NCI-H82 (cell line): Measurements from ENCODE around the gene EHD1.

ENCODE experiments used
- DNase-seq: peaks from one replicate; lab custom pipeline; 2025; lab: John Stamatoyannopoulos, UW

Gene EHD1

DNA sequence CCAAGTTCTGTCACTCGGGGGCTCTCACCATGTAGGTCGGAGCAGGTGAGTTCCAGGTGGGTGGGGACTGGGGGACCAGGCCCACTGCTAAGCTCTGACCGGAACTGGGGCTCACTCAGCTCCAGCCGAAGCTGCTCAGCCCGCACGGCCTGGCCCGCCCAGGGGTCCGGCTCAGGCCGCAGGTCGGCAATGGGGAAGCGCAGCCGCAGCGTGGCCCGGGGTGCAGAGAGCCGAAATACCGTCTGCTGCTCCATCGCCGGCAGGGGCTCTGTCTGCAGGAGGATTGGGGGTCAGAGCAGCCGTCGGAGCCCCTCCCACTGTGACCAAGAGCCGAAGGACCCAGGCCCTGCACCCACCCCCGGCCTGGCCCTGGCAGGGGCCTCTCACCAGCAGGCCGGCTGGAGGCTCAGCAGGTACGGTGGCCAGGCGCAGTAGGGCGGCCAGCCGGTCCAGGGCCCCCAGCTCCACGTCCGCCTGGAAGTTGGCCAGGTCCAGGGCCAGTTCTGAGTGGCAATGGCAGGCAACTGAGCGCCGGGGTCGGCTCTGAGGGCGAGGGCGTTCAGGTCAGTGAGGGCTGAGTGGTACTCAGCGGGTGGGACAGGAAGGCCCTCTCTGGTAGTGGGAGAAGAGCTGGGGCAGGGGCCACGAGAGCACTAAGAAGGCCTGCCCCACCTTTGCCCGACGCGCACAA is 31.4 kb upstream of the EHD1 start:
- no peak for DNase-seq

DNA sequence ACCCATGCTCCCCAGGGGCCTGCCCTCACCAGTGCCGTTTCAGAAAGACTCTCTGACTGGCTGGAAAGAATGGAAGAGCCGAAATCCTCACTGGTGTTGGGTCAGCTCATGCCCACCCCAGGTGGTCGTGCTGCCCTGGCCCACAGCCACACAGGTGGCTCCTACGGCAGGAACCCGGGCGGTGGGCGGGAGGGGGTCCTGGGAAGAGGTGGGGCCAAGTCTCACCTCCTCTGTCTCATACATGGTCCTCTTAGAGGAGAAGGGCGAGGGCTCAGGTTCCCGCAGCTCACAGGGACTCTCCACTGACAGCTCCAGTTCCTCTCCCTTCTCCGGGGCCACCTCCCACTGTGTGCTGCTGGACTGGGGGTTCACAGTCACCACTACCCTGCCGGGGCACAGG is 30.3 kb upstream of the EHD1 start:
- DNase-seq = no peak

DNA sequence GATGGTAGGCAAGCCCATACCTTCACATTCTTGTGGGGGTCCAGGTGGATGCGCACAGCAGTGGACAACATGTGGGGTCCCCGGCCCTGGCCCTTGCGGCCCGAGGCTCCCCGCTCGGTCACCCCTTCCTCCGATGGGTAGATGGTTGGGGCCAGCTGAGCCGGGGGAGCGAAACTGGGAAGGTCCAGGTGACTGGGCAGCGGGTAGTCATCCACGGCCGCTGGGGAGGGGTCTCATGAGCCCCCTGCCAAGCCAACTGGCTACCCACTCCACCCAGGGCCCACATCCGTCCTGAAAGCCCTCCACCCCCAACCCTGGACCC is 27.9 kb upstream of the EHD1 start:
- DNase-seq = no peak

DNA sequence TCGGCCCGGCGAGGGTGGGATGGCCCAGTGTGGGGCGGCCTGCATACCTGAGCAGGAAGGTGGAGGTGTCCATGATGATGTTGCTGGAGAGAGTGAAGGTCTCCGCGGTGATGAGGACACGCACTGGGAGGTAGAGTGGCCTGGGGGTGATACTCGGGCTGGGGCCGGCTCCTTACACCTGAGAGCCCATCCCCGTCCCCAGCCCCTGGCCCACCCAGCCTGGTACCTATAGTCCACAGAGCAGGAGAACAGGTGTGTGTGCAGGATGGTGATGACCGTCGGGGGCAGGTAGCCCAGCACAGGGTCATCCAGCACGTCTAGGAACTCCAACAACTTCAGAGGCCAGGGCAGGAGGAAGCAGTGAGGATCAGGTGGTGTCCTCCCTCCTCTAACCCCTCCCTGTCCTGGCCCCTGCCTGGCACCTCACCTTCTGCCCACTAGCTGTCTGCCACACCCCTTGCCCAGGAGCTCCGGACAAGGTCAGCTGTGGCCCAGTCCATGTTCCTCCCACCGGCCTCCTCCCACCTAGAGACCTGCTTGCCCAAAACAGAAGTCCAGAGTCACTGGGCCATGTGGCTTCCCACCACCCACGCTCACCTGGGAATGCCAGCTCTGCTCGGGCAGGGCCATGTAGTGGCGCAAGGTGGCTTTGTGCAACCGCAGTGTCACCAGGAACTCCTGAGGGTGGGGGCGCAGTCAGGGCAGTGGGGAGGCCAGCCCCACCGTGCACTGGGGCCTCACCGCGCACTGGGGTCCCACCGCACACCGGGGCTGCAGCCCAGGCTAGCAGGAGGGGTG is 27.3 kb upstream of the EHD1 start:
- DNase-seq = no peak

DNA sequence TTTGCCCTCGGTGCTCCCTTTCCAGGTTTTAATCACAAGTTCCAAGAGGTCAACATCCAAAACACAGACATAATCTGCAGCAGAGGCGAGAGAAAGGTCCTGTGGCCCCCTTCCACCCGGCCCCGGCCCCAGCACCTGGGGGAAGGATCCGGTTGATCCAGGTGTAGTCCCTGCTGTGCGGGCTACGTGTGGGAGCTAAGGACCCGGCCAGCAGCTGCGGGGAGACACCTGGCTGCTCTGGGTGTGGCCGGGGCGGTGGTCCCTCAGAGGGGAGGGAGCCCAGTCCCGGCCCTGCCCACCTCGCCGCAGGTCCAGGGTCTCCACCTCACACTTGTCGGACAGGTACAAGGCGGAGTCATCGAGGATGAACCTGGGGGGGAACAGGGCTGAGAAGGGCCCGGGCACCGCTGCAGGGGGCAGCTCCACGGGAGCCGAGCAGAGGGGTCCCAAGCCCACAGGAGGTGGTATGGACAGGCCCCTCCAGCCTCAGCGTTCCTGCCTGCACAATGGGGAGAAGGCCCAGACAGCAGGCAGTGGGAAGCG is 24.9 kb upstream of the EHD1 start:
- no peak for DNase-seq

DNA sequence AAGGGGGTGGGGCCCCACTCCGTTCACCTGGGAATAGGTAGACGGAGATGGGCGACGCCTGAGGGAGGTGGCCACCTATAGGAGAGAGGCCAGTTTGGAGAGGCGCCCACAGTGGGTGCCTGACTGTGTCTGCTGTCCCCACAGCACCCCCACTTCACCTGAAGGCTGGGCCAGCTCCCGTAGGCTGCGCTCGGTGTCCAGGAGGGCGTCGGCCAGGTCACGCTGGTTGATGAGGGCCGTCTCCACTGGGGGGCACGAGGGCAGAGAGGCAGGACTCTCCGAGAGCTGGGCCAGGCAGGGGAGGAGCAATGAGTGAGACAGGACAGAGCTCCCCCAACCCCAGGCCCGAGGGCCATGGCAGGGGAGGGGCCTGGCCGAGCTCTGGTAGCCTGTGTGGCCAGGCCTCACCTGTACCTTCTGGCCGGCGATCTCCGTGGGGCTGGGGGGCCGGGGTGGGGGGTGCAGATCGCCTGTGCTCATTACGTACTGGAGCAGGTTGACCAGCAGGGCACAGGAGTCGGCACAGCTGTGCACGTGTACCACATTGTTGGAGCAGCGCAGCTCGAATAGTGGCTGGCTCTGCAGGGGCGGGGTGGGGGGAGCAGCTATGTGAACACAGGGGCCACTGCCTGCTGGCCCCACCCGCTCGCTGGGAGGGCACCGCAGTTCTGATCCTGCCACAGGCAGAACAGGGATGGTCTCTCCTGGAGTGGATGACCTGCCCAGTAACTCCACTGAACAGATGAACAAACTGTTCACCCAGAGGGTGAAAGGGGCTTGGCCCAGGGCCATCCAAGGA is 23.9 kb upstream of the EHD1 start:
- no peak for DNase-seq

DNA sequence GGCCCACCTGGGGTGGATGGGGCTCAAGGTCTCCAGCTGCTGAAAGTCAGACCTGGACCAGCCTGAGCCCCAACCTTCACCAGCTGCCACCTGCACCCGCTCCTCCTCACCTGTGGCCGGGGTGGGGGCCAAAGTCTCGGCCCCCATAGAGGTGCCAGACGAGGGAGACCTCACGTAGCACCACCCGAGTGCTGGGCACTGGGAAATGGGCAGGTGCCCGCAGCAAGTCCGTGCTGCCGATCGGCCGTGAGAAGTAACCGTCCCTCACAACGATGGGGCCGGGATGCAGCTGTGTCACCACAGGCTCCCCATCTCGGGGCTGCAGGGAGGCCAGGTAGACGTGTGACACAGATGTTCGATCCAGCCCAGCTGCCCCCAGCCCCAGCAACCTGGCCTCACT is 22.4 kb upstream of the EHD1 start:
- DNase-seq = no peak

DNA sequence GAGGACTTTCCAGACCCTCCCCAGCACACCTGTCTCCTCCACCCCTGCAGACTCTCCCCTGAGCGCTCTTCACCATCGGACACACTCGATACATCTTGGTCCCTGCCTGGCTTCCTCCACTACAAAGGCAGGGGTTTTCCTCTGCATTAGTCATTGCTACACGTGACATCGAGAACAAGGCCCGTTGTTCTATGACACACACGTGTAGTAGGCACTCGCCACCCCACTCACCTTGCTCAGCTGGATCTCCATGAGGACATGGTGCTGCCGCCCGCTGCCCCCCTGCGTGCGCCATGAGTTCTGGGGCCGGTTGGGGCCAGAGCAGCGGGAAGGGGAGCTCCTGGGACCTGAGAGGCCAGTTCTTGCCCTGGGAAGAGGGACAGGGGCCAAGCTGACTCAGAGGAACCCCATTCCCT is 21.9 kb upstream of the EHD1 start:
- DNase-seq = no peak

DNA sequence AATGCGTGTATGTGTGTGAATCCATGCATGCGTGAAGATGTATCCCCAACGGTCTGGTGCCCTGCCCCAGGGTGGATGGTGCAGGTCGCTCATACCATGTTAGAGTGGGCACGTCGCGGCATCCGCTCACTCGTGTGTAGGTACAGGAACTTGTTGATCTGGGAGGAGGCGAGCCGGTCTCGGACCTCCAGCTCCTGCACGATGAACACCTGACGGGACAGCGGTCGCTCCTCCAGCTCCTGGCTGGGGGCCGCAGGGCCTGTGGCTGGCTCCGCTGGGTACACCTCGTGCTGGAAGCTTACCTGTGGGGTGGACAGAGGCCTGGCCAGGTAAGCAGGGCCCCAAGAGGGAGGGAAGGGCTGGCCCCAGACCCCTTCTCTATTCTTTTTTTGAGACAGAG is 20.1 kb upstream of the EHD1 start:
- no peak for DNase-seq

DNA sequence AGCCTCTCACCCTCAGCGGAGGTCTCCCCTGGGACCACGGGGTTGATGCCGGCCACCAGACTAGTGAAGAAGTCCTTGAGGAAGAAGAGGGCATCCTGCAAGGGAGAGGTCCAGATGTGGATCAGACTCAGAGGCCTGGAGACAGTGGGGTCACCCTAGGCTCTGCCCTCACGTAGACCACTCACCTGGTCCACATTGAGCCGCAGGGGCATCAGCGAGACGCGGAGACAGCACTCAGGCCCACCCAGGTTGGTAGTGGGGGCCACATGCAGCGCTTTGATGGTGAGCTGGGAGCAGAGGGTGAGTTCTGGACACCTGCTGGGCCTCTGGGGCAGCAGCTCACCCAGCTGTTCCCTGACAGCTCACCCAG is 19.6 kb upstream of the EHD1 start:
- no peak for DNase-seq

DNA sequence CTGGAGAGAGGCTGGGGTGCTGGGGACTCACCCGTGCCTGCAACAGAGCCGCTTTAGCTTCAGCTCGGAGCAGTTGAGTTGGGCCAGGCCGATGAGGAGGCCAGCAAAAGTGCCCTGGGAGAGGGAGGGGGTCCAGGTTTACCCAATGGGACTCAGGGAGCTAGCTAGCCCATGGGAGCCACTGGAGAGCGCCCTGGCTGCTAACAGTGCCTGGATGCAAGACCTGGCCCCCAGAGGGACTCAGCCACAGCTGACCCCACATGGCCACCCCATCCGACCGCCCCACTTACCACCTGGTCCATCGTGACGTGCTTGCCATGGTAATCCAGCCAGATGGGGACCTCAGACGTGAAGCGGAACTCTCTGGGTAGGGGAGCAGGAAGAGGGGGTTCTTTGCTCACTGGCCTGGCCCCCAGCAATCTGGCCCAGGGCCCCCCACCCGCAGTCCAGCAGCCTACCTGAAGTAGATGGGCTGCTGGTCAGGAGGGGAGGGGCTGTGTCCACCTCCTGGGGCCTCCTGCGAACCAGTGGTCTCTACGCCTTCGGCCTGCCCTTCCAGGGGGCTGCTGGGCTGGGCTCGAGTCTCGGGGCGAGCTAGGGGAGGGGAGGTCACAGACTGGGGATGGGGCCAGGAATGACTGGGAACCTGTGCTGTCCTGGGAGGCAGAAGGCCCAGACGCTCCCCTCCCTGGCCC is 19.1 kb upstream of the EHD1 start:
- DNase-seq = no peak

DNA sequence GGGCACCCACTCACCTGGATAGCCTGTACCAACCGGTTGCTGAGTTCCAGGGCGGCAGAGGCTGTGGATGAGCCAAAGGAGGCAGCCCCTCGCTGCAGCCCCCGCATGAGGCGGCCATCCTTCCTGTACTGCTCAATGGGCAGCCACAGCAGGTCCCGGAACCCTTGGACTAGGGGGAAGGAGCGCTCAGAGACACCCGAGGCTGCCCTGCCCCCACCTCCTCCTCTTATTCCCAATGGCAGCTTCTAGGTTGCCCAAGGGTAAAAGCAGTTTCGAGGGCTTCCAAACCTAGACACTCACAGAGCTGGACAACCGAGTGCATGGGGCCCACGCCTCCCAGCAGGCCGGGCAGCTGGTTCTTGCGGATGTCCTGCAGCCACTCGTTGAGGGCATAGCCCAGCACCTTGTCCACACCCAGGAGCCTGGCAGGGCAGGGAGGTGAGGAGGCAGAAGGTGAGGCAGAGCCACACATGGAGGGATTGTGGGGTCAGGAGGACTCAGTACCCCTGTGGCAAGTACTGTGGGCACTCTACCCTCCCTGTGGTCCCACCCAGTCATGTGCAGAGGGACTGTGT is 18.1 kb upstream of the EHD1 start:
- DNase-seq = no peak

DNA sequence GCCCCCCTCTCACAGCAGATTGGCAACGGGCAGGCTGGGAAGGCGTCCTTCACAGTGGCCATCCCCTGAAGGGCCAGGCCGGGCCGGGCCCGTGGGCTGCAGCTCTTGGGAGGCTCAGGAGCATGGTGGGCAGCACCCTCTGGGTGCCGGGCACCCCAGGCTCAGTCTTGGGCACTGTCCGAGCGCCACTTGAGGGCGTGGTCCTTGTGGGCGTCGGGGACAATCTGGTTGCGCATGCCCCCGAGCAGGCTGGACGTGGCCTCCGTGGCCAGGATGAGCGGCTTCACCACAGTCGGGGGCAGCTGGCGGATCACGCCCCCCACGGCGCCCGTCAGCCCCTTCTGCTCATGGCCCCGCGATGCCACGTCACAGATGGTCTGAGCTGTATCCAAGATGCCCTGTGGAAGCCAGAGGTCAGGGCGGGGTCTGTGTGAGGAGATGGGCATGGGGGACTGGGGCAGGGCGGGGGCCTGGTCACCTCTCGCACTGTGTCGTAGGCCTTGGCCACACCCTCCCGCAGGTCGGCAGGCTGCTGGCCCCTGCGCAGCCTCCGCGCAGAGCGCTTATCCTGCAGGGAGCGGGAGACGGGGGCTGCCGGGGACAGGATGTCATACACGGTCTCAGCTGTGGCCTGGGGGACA is 16.5 kb upstream of the EHD1 start:
- no peak for DNase-seq

DNA sequence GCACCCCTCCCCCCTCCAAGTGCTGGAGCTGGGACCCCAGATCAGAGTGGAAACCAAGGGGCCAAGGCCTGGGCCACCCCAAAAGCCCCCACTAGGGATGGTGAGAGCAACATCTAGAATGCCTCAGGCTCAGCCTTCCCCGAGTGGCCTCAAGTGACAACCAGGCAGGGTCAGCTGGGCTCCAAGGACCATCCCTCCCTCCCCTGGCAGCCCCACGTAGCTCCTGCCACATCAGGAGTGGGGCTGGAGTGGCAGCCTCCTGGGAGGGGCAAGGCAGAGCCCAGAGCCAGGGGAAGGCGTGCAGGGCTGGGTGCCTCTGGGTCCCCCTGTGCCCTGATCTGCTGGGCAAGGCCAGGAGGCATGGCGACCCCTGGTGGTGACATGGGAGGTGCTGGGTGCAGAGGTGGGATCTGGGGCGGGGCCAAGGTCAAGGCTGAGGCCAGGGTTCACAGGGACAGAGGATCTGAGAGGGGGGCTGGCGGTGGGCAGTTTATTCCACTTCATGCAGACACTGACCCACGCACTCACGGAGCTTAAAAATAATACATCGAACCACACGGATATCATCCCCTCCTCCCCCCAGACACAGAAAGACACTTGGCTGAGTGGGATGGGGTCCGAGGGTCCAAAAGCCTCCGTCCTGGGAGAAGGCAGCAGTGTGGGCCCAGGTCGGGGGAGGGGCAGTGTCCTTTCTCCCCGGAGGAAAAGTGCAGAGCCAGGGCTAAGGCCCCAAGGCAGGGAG is 15.8 kb upstream of the EHD1 start:
- peak; percentile 84 for DNase-seq

DNA sequence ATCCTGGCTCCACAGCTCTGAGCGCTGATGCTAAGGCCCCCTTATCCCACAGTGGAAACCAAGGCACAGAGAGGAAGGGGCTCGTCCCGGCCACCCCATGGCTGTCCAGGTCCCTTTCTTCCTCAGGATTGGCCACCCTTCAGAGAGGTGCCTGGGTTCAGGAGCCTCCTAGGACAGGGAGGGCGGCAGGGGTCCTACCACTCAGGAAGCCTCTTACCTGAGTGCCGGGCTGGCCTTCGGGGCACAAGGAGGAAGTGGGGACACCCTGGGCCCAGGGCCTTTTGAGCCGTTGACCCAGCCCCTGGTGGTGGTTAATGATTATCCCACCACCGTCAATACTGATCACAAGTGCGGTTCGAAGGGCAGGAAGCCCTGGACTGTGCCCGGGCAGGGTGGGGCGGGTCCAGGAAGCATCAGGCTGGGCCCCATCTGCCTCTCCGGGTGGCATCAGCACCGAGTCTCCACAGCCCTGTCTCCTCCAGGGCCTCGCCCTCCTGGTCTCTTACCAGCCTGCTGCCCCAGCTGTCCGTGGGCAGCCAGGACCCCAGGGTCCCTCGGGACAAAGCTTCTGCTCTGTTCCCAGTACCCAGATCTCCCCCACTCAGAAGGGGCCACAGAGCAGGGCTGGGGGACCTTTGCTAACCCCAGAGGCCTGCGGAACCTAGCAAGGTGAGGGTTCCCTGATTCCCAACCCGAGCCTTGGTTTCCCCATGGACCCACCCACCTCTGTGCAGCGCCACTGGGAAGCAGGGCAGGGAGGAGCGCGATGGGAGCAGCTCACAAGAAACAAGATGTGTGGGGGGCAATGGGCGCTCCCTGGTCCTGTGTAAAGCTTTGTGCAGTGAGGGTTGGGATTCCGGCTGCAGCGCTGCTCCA is 15.0 kb upstream of the EHD1 start:
- no peak for DNase-seq

DNA sequence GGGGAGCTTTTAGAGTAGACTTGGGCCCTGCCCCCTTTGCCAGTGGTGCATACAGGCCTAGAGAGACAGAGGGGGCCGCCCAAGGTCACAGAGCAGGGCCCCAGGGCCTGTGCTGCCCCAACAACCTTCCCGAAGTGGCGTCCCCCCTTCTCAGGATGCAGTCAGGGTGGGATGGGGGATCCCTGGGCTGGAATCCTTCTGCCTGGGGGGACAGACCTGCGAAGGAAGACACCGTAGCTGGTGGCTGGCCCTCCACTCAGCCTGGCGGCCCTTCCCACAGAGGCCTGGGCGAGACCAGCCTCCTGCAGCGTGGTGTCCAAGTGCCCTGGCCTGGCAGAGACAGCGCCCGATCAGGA is 14.4 kb upstream of the EHD1 start:
- no peak for DNase-seq

DNA sequence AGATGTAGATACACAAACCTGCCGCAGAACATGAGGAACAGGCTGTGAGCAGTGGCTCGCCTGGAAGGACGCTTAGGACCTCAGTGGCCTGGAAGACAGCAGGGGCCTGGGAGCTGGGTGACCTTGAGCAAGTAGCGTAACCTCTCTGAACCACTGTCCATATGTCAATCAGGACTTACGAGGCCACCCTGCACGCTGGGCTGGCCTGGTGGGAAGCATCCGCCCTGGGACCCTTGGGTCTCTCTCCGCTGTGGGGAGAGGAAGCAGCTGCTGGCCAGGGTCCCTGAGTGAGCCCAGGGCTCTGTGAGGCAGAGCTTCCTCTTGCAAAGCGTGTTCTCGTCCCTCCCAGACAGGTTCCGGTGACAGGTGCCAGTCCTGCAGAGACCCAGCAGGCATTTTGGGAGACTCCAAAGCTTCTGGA is 14.0 kb upstream of the EHD1 start:
- DNase-seq = no peak

DNA sequence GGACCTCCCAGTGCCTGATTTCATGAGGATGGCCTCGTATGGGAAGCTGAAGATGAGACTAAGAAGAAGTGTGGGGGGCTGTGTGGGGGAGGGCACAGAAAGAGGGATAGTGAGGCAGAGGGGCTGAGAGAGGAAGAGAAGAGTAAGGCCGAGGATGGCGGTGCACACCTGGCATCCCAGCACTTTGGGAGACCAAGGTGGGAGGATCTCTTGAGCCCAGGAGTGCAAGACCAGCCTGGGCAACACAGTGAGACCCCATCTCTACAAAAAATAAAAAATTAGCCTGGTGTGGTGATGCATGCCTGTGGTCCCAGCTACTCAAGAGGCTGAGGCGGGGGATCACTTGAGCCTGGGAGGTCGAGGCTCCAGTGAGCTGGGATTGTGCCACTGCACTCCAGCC is 13.5 kb upstream of the EHD1 start:
- DNase-seq = peak; percentile 21

DNA sequence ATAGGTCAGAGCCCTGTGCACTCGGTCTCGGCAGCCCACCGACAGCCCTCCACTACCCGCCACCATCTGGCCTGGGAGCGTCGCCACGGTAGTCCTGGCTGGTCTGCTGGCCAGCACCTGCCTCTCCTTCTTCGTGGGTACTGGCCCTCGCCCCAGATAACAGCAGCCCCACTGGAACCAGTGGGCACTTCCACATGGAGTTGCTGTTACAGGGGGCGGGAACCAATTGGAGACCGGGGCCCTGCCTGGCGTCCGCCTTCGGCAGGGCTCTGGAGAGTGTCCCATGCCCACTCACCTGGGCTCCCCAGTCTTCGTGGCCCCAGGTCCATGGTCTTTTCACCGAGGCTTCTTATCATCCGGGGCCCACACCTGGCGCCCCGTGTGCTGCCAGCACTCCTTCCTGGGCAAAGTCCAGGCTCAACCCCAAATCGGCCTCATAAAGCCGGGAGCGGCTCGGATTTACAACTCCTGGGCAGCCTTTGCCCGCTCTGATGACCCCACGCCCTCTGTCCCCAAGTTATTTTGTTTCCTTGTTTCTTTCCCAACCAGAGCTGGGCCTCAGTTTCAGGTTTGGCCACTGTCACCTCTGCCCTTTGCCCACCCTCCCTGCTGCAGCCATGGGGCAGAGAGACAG is 12.9 kb upstream of the EHD1 start:
- no peak for DNase-seq
